ENCODE data around the gene TSPAN4.

Gene TSPAN4

DNA sequence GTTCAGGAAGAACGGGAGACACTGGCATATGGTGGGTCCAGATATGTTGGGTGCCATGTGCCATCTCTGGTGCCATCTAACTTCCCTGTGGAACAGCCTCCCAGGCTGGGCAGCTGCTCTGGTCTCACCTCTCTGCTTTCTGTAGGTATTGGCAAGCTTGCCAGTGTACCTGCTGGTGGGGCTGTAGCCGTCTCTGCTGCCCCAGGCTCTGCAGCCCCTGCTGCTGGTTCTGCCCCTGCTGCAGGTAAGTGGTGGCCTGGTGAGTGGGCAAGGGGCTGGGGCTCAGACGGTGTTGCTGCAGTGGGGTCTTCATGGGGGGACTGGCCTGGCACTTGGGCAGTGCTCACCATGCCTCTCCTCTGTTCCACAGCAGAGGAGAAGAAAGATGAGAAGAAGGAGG is 30.3 kb upstream of the TSPAN4 start:
- no peak for DNase-seq (ENCODE audit: extremely low spot score)
- CTCF ChIA-PET, result interaction anchor here (1.7 to 1.9 kb wide), 2 partner anchors 7 to 30 kb away, joined by 4 to 8 read pairs; partner anchors contain the start of genes PNPLA2, POLR2L and TSPAN4
- POLR2A ChIA-PET, result no interaction called here
- TF ChIP-seq, protein P1, sequence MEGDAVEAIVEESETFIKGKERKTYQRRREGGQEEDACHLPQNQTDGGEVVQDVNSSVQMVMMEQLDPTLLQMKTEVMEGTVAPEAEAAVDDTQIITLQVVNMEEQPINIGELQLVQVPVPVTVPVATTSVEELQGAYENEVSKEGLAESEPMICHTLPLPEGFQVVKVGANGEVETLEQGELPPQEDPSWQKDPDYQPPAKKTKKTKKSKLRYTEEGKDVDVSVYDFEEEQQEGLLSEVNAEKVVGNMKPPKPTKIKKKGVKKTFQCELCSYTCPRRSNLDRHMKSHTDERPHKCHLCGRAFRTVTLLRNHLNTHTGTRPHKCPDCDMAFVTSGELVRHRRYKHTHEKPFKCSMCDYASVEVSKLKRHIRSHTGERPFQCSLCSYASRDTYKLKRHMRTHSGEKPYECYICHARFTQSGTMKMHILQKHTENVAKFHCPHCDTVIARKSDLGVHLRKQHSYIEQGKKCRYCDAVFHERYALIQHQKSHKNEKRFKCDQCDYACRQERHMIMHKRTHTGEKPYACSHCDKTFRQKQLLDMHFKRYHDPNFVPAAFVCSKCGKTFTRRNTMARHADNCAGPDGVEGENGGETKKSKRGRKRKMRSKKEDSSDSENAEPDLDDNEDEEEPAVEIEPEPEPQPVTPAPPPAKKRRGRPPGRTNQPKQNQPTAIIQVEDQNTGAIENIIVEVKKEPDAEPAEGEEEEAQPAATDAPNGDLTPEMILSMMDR (IDR thresholded peaks at IDR 0.05; ENCODE audit: control extremely low read depth, extremely low read depth, low read depth, missing control alignments), result no peak

DNA sequence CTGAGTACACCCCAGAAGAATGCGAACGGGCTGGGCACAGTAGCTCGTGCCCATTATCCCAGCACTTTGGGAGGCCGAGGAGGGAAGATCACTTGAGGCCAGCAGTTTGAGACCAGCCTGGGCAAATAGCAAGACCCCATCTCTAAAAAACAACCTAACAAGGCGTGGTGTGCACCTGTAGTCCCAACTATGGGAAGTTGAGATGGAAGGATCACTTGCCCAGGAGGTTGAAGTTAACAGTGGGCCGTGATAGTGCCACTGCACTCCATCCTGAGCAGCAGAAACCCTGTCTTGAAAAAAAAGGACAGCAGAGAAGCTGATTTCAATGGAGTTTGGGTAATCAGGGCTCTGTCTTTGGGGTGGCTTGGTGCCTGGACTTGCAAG is 29.6 kb upstream of the TSPAN4 start:
- POLR2A ChIA-PET, result no interaction called here
- CTCF ChIA-PET, result interaction anchor here (0.7 to 1.7 kb wide), 2 partner anchors 10 to 29 kb away, joined by 3 to 4 read pairs; partner anchors contain the start of genes POLR2L and TSPAN4
- DNase-seq (ENCODE audit: extremely low spot score), result no peak
- TF ChIP-seq, protein P1 (IDR thresholded peaks at IDR 0.05; ENCODE audit: control extremely low read depth, extremely low read depth, low read depth, missing control alignments), result no peak

DNA sequence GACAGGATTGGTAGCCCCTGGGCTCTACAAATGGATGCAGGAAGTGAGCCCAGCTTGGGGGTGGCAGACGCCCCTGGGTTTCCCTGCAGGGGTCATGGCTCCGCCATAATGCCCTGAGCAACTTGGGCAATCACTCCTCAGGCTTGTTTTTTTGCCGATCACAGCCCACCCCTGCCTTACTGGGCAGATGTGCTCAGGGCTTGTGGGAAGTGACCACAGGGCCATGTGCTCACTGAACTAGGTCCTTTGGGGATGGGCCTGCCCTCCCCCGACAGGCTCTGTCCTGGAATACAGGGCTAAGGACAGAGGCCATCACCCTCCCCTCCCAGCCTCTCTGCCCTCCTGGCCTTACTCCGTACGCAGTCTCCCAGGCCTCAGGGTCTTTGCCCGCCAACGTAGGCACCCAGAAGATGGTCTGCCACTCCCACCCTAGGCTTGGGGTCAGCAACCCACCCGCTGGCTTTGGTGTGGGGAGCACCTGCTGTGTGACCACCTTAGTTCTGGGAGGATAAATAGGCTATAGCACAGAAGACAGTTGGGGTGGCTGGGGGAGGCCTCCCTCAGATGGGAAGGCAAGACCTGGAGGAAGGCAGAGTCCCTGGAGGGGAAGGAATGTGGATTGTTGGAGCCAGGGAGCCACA is 29.1 kb upstream of the TSPAN4 start:
- no peak for DNase-seq (ENCODE audit: extremely low spot score)
- CTCF ChIA-PET, result interaction anchor here (0.7 to 1.7 kb wide), 2 partner anchors 9 to 29 kb away, joined by 3 to 4 read pairs; partner anchors contain the start of genes POLR2L and TSPAN4
- POLR2A ChIA-PET, result no interaction called here
- TF ChIP-seq, protein P1 (IDR thresholded peaks at IDR 0.05; ENCODE audit: control extremely low read depth, extremely low read depth, low read depth, missing control alignments), result no peak

DNA sequence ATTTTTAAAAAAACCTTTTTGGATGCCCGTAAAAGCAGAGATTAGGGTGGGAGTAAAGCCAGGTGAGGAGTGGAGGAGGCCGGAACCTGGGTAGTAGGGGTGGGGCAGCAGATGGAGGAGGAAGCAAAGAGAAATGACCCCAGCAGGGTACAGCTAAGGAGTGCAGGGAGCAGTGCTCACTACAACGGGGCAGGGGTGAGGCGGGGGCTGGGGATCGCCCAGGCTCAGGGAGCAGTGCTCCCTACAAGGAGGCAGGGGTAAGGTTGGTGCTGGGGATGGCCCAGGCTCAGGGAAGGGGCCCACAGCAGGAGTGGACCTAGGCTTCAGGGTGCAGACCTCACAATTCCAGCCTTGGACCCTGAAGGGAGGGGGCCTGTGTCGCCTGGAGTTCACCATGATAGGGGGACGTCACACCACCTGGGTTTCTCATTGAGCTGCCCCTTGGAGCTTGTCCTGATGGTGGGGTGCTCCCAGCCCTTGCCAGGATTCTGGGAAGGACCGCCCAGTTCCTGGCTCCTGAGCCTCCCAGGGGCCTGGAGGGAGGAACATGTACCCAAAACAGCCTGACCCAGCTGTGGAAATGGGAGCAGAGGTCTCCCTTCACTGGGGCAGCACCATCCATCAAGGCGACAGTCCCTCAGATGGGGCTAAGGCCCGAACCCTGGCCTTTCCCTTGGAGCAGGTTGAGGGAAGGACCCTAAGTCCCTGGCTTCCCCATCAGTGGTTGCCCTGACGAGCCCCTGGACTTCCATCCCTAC is 26.8 kb upstream of the TSPAN4 start:
- ChIA-PET CTCF (no interaction called here), POLR2A (interaction anchor here (0.6 kb wide), 1 partner anchor 202 kb away, joined by 5 read pairs; no protein-coding TSS in a partner anchor)
- no peak for DNase-seq (ENCODE audit: extremely low spot score)
- TF ChIP-seq, protein P1 (IDR thresholded peaks at IDR 0.05; ENCODE audit: control extremely low read depth, extremely low read depth, low read depth, missing control alignments), result no peak

DNA sequence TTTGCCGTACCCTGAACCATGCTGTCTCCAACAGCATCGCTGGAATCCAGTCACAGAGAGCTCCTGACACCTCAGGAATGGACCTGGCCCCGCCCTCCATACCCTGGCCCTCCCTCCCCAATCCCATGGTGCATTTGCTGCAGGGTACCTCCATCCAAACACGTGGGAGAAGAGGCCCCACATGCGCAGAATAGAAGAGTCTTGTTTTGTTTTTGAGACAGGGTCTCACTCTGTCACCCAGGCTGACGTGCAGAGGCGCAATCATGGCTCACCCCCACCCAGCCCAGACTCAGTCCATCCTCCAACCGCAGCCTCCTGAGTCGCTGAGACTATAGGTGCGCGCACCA is 26.2 kb upstream of the TSPAN4 start:
- POLR2A ChIA-PET, result interaction anchor here (0.6 kb wide), 1 partner anchor 135 kb away, joined by 4 read pairs; no protein-coding TSS in a partner anchor
- TF ChIP-seq, protein P1 (IDR thresholded peaks at IDR 0.05; ENCODE audit: control extremely low read depth, extremely low read depth, low read depth, missing control alignments), result no peak
- CTCF ChIA-PET, result no interaction called here
- no peak for DNase-seq (ENCODE audit: extremely low spot score)

DNA sequence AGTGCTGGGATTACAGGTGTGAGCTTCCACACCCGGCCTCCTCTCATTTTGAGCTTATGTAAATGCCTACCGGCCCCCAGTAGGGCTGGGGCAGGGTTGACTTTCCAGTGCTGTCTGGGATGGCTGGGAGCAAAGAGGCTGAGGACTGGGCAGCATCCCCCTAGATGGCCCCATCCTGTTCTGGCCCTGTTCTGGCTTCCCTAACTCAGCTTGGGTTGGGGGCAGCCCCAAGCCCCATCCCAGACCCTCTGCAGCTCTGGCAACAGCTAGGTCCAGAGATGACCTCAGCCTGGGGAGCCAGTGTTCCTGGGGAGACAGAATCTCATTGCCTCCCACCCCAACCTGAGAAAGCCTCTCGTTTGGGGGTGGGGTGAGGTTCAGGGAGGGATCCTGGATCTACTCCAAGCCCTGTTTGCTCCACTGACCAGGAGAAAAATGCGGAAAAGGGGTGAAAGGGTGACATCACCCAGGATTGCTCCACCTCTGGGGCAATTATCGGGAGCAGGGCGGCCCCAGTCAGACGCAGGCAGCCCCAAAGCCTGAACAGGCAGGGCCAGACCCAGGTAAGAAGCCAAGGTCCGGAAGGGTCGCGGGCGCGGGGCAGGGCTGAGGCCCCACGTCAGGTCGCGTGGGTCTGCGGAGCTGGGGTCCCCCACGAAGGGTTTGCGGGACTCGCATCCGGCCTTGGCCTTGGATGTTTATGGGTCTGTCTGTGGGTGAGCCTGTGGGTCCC is 24.1 kb upstream of the TSPAN4 start, which contains the start of gene PNPLA2:
Gene PNPLA2, plus strand, starts transcription at position 519 of the 733 bp plus-strand sequence. CDS start 805 bp downstream, outside the sequence.
- POLR2A ChIA-PET, result interaction anchor here (0.6 to 2.4 kb wide), 14 partner anchors 8 to 312 kb away, joined by 3 to 35 read pairs (median 4); partner anchors contain the start of genes CD151, CRACR2B, HRAS and RNH1
- no peak for DNase-seq (ENCODE audit: extremely low spot score)
- TF ChIP-seq, protein P1 (IDR thresholded peaks at IDR 0.05; ENCODE audit: control extremely low read depth, extremely low read depth, low read depth, missing control alignments), result no peak

More for the DNA sequence above, 24.1 kb upstream of the TSPAN4 start, which contains the start of gene PNPLA2:
- CTCF ChIA-PET, result interaction anchor here (1.0 to 2.7 kb wide), 6 partner anchors 7 to 24 kb away, joined by 3 to 11 read pairs (median 6); partner anchors contain the start of genes CD151, CRACR2B, POLR2L and TSPAN4

All from GM10248 (cell line).